Neural progenitor cell (in vitro differentiated cells): ENCODE measurements around the gene PPCDC. TPM values are rescaled to one million over a fixed set of nuclear protein-coding genes. Genes with fewer than 3 reads are reported as not detected.

Source experiments
- DNase-seq: peaks from one replicate; pipeline ENCODE4 v3.0.0-alpha.2; 2016; ENCODE audit warnings: low spot score
- H2AFZ ChIP-seq: fragments of 200-600 bp; sonication (generic); replicated peaks from 2 replicates; pipeline ENCODE4 v1.6.1; 2016; ENCODE audit warnings: antibody characterized with exemption
- H3F3A ChIP-seq: fragments of 200-600 bp; sonication (generic); 2 replicates; pipeline ENCODE4 v1.6.1; 2016; ENCODE audit warnings: antibody characterized with exemption, low read depth
- H3K27ac ChIP-seq: fragments of 200-600 bp; sonication (generic); 2 replicates; pipeline ENCODE4 v1.5.1; 2016; ENCODE audit warnings: mild to moderate bottlenecking
- H3K27me3 ChIP-seq: fragments of 200-600 bp; sonication (generic); 2 replicates; pipeline ENCODE4 v1.6.1; 2016; ENCODE audit warnings: mild to moderate bottlenecking, moderate library complexity
- H3K36me3 ChIP-seq: fragments of 200-600 bp; sonication (generic); 2 replicates; pipeline ENCODE4 v1.5.1; 2016
- H3K4me1 ChIP-seq: fragments of 200-600 bp; sonication (generic); 2 replicates; pipeline ENCODE4 v1.6.1; 2016; ENCODE audit warnings: mixed run types
- H3K4me2 ChIP-seq: fragments of 200-600 bp; sonication (generic); 2 replicates; pipeline ENCODE4 v1.6.1; 2016
- H3K4me3 ChIP-seq: fragments of 200-600 bp; sonication (generic); 2 replicates; pipeline ENCODE4 v1.5.1; 2016
- H3K79me2 ChIP-seq: fragments of 200-600 bp; sonication (generic); 2 replicates; pipeline ENCODE4 v1.6.1; 2016; ENCODE audit warnings: low read depth
- H3K9ac ChIP-seq: fragments of 200-600 bp; sonication (generic); 2 replicates; pipeline ENCODE4 v1.6.1; 2016
- H3K9me3 ChIP-seq: fragments of 200-600 bp; sonication (generic); 2 replicates; pipeline ENCODE4 v1.5.1; 2016; ENCODE audit warnings: low read depth
- H4K20me1 ChIP-seq: fragments of 200-600 bp; sonication (generic); 2 replicates; pipeline ENCODE4 v1.6.1; 2016; ENCODE audit warnings: low read depth
- H3K27ac Mint-ChIP-seq: 3 replicates; pipeline ENCODE4 v1.8.0; 2021; ENCODE audit warnings: mixed read lengths
- H3K27me3 Mint-ChIP-seq: 2 replicates; pipeline ENCODE4 v1.8.0; 2022; ENCODE audit warnings: low read depth, mild to moderate bottlenecking, inconsistent platforms, moderate library complexity, mixed read lengths; ENCODE audit not compliant: insufficient read depth
- H3K36me3 Mint-ChIP-seq: 3 replicates; pipeline ENCODE4 v1.8.0; 2021; ENCODE audit warnings: mixed read lengths
- H3K4me1 Mint-ChIP-seq: 3 replicates; pipeline ENCODE4 v1.8.0; 2021; ENCODE audit warnings: mixed read lengths
- H3K4me3 Mint-ChIP-seq: 3 replicates; pipeline ENCODE4 v1.8.0; 2021; ENCODE audit warnings: mild to moderate bottlenecking, moderate library complexity, mixed read lengths
- H3K9me3 Mint-ChIP-seq: 3 replicates; pipeline ENCODE4 v1.8.0; 2020; ENCODE audit warnings: mixed read lengths
- EZH2 ChIP-seq: fragments of 200-600 bp; sonication (generic); IDR thresholded peaks from 2 replicates; pipeline ENCODE4 v1.6.1; 2017; ENCODE audit warnings: antibody characterized with exemption, mild to moderate bottlenecking, moderate library complexity
- EZH2phosphoT487 ChIP-seq: fragments of 200-600 bp; sonication (generic); IDR thresholded peaks from 2 replicates; pipeline ENCODE4 v1.6.1; 2017; ENCODE audit warnings: antibody characterized with exemption
- total RNA-seq: library from RNA; depleted of rRNA; stranded (reverse); fragments of >200 nt; gene quantifications from 2 replicates; pipeline ENCODE4 v1.2.3, GENCODE V29; 2015; ENCODE audit warnings: low replicate concordance
- TF ChIP-seq, protein P1 (sequence below): fragments of 200-600 bp; sonication (generic); IDR thresholded peaks from 2 replicates; pipeline ENCODE4 v1.5.1; 2017; ENCODE audit warnings: antibody characterized with exemption, mild to moderate bottlenecking

PPCDC gene
- total RNA-seq, 1 donor from 2014 or later: 15.8 TPM

DNA sequence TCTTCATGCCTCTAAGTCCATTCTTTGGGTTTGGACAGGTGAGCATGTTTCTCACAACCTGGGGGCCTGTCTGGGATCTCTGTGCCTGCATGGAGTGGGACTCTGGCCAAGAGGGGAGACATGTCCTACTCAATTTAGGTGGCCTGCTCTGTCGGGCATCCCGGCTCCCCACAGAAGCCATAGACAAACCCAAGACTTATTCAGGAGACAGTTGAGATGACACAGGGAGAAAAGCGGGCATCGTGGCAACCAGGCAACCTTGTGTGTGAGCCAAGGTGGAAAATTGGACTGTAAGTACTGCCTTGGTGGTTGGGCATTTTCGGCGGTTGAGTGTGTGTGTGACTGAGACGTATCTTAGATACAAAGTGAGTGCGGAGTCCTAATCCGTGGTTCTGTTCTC, 40.5 kb downstream of the PPCDC start:
- Mint-ChIP-seq H3K36me3 (peaks cover 4% of the 10 kb centered on the region), H3K4me3 (no peak overlapping the region), H3K4me1 (peaks cover 24% of the 10 kb centered on the region), H3K9me3 (peaks cover 2% of the 10 kb centered on the region), H3K27me3 (peaks cover 8% of the 10 kb centered on the region), H3K27ac (no peak overlapping the region)
- TF ChIP-seq EZH2phosphoT487 (no peak), EZH2 (no peak)
- TF ChIP-seq, protein P1, sequence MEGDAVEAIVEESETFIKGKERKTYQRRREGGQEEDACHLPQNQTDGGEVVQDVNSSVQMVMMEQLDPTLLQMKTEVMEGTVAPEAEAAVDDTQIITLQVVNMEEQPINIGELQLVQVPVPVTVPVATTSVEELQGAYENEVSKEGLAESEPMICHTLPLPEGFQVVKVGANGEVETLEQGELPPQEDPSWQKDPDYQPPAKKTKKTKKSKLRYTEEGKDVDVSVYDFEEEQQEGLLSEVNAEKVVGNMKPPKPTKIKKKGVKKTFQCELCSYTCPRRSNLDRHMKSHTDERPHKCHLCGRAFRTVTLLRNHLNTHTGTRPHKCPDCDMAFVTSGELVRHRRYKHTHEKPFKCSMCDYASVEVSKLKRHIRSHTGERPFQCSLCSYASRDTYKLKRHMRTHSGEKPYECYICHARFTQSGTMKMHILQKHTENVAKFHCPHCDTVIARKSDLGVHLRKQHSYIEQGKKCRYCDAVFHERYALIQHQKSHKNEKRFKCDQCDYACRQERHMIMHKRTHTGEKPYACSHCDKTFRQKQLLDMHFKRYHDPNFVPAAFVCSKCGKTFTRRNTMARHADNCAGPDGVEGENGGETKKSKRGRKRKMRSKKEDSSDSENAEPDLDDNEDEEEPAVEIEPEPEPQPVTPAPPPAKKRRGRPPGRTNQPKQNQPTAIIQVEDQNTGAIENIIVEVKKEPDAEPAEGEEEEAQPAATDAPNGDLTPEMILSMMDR: no peak
- no peaks in the 10 kb centered on the region for H3K36me3 ChIP-seq
- DNase-seq: no peak
- H3F3A ChIP-seq: peaks cover 9% of the 10 kb centered on the region
- H3K9ac ChIP-seq: no peak overlapping the region
- no peaks in the 10 kb centered on the region for H3K4me1 ChIP-seq
- no peaks in the 10 kb centered on the region for H3K27me3 ChIP-seq
- H3K9me3 ChIP-seq: no peaks in the 10 kb centered on the region
- H3K79me2 ChIP-seq: no peaks in the 10 kb centered on the region
- no peaks in the 10 kb centered on the region for H4K20me1 ChIP-seq
- no peak overlapping the region for H3K4me2 ChIP-seq
- no peak overlapping the region for H2AFZ ChIP-seq
- H3K4me3 ChIP-seq: no peak overlapping the region
- no peak overlapping the region for H3K27ac ChIP-seq

DNA sequence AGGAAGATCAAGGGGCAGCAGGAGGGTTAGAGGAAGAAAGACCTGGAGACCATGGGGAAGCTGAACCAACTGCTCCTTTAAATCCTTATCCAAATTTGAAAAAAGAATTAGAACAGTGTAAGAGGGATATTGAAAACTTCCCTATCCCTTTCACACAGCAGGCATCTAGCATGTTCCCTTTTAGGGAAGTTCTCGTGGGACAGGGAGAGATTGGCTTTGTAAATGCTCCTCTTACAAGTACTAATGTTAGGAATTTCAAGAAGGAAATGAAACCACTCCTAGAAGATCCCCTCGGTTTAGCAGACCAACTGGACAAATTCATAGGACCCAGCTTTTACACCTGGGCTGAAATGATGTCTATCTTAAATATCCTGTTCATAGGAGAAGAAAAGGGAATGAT, 41.5 kb downstream of the PPCDC start:
- Histone ChIP-seq H4K20me1 (no peaks in the 10 kb centered on the region), H2AFZ (no peak overlapping the region), H3K9me3 (no peaks in the 10 kb centered on the region), H3K27me3 (no peaks in the 10 kb centered on the region), H3K9ac (no peak overlapping the region), H3K27ac (no peak overlapping the region), H3K79me2 (no peaks in the 10 kb centered on the region), H3K36me3 (no peaks in the 10 kb centered on the region), H3K4me1 (no peaks in the 10 kb centered on the region), H3F3A (peaks cover 9% of the 10 kb centered on the region), H3K4me3 (no peak overlapping the region), H3K4me2 (no peak overlapping the region)
- Mint-ChIP-seq H3K27me3 (peaks cover 8% of the 10 kb centered on the region), H3K4me1 (peaks cover 24% of the 10 kb centered on the region), H3K4me3 (no peak overlapping the region), H3K36me3 (peaks cover 4% of the 10 kb centered on the region), H3K9me3 (peaks cover 2% of the 10 kb centered on the region), H3K27ac (no peak overlapping the region)
- TF ChIP-seq, protein P1: no peak
- TF ChIP-seq EZH2 (no peak), EZH2phosphoT487 (no peak)
- DNase-seq: no peak

DNA sequence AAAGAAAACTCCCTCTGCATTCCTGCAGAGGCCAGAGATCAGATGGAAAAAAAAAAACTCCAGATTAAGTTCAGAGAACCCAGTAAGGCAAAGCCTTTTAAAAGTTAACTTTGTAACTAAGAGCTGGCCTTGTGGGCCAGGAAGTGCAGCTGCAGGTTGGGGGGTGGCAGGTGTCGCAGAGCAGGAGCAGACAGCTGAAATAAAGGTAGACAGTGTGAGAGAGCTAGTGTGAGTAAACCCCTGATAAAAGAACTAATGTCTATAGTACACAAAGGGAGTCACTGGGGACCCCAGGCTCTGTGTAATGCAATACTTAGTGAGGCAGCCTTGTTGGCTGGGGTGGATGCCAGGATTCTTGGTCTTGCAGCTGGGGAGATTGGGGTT, 42.1 kb downstream of the PPCDC start:
- Histone ChIP-seq H4K20me1 (no peaks in the 10 kb centered on the region), H3K36me3 (no peaks in the 10 kb centered on the region), H3K4me1 (no peaks in the 10 kb centered on the region), H3K9me3 (no peaks in the 10 kb centered on the region), H3K4me3 (no peak overlapping the region), H3K4me2 (no peak overlapping the region), H3F3A (peaks cover 9% of the 10 kb centered on the region), H3K79me2 (no peaks in the 10 kb centered on the region), H2AFZ (no peak overlapping the region), H3K27ac (no peak overlapping the region), H3K27me3 (no peaks in the 10 kb centered on the region), H3K9ac (no peak overlapping the region)
- H3K4me1 Mint-ChIP-seq: peaks cover 24% of the 10 kb centered on the region
- peaks cover 2% of the 10 kb centered on the region for H3K9me3 Mint-ChIP-seq
- peaks cover 8% of the 10 kb centered on the region for H3K27me3 Mint-ChIP-seq
- H3K4me3 Mint-ChIP-seq: no peak overlapping the region
- H3K36me3 Mint-ChIP-seq: peaks cover 4% of the 10 kb centered on the region
- TF ChIP-seq, protein P1: no peak
- TF ChIP-seq EZH2phosphoT487 (no peak), EZH2 (no peak)
- no peak for DNase-seq
- H3K27ac Mint-ChIP-seq: peak overlapping the region; percentile 55
